ENCODE data around the gene IL10RB. TPM values are rescaled to one million over a fixed set of nuclear protein-coding genes. Genes with fewer than 3 reads are reported as not detected.

The IL10RB gene
- total and polyA plus RNA-seq, 10 of the 15 experiments (the other 5 are each of a cell fraction or from before 2014, with no cell fraction given), result 15.0 to 55.1 (median 34.9) TPM

DNA sequence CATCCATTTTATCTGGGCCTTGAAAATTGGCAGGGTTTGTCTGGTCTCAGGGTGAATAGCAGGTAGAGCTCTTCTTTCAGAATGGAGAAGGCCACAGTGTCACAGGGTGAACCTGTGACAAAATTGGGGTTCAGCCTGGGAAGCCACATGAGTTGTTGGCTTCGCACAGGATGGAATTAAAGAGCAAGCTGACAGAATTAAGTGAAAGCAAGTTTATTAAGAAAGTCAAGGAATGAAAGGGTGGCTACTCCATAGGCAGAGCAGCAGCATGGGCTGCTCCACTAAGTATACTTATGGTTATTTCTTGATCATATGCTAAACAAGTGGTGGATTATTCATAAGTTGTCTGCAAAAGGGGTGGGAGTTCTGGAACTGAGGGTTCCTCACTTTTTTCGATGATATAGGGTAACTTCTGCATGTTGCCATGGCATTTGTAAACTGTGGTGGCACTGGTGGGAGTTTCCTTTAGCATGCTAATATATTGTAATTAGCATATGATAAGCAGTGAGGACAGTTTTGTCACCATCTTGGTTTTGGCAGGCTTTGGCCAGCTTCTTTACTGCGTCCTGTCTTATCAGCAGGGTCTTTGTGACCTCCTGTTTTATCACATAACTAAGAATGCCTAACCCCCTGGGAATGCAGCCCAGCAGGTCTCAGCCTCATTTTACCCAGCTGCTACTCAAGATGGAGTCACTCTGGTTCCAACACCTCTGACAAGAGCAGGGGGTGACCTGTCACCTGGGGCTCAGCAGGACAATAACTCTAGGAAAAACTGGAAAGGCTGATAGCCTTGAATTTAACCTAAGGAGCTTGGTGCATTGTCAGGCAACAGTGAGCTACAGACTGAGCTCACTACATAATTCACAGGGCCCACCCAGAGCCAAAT is 31.3 kb upstream of the IL10RB start (continued):
- TF ChIP-seq, protein P1, sequence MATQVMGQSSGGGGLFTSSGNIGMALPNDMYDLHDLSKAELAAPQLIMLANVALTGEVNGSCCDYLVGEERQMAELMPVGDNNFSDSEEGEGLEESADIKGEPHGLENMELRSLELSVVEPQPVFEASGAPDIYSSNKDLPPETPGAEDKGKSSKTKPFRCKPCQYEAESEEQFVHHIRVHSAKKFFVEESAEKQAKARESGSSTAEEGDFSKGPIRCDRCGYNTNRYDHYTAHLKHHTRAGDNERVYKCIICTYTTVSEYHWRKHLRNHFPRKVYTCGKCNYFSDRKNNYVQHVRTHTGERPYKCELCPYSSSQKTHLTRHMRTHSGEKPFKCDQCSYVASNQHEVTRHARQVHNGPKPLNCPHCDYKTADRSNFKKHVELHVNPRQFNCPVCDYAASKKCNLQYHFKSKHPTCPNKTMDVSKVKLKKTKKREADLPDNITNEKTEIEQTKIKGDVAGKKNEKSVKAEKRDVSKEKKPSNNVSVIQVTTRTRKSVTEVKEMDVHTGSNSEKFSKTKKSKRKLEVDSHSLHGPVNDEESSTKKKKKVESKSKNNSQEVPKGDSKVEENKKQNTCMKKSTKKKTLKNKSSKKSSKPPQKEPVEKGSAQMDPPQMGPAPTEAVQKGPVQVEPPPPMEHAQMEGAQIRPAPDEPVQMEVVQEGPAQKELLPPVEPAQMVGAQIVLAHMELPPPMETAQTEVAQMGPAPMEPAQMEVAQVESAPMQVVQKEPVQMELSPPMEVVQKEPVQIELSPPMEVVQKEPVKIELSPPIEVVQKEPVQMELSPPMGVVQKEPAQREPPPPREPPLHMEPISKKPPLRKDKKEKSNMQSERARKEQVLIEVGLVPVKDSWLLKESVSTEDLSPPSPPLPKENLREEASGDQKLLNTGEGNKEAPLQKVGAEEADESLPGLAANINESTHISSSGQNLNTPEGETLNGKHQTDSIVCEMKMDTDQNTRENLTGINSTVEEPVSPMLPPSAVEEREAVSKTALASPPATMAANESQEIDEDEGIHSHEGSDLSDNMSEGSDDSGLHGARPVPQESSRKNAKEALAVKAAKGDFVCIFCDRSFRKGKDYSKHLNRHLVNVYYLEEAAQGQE (IDR thresholded peaks at IDR 0.05; ENCODE audit: low read depth, low read length), result no peak
- TF ChIP-seq, protein P2, sequence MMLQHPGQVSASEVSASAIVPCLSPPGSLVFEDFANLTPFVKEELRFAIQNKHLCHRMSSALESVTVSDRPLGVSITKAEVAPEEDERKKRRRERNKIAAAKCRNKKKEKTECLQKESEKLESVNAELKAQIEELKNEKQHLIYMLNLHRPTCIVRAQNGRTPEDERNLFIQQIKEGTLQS (IDR thresholded peaks at IDR 0.05; ENCODE audit: borderline replicate concordance, extremely low read depth, low read depth, low read length), result no peak
- no peak for TF ChIP-seq ZBTB33 (IDR thresholded peaks at IDR 0.05)
- TF ChIP-seq ZNF24 (IDR thresholded peaks at IDR 0.05), result no peak
- TF ChIP-seq ASH2L (IDR thresholded peaks at IDR 0.05; ENCODE audit: borderline replicate concordance, low read depth), result no peak
- TF ChIP-seq KAT2A (conservative IDR thresholded peaks at IDR 0.05; ENCODE audit: control insufficient read depth, low read depth, low read length), result no peak
- no peak for TF ChIP-seq NBN (IDR thresholded peaks at IDR 0.05)
- no peak for TF ChIP-seq HDGF (IDR thresholded peaks at IDR 0.05)
- TF ChIP-seq, protein P3, sequence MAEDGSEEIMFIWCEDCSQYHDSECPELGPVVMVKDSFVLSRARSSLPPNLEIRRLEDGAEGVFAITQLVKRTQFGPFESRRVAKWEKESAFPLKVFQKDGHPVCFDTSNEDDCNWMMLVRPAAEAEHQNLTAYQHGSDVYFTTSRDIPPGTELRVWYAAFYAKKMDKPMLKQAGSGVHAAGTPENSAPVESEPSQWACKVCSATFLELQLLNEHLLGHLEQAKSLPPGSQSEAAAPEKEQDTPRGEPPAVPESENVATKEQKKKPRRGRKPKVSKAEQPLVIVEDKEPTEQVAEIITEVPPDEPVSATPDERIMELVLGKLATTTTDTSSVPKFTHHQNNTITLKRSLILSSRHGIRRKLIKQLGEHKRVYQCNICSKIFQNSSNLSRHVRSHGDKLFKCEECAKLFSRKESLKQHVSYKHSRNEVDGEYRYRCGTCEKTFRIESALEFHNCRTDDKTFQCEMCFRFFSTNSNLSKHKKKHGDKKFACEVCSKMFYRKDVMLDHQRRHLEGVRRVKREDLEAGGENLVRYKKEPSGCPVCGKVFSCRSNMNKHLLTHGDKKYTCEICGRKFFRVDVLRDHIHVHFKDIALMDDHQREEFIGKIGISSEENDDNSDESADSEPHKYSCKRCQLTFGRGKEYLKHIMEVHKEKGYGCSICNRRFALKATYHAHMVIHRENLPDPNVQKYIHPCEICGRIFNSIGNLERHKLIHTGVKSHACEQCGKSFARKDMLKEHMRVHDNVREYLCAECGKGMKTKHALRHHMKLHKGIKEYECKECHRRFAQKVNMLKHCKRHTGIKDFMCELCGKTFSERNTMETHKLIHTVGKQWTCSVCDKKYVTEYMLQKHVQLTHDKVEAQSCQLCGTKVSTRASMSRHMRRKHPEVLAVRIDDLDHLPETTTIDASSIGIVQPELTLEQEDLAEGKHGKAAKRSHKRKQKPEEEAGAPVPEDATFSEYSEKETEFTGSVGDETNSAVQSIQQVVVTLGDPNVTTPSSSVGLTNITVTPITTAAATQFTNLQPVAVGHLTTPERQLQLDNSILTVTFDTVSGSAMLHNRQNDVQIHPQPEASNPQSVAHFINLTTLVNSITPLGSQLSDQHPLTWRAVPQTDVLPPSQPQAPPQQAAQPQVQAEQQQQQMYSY (CRISPR knock-in tag; IDR thresholded peaks at IDR 0.05), result peak; percentile 73; the same call in 1 of the 2 replicates
- TF ChIP-seq ZNF687 (IDR thresholded peaks at IDR 0.05), result peak; percentile 83
